Neural progenitor cell (in vitro differentiated cells): ENCODE data around the gene TNFSF8. TPM values are rescaled to one million over a fixed set of nuclear protein-coding genes. Genes with fewer than 3 reads are reported as not detected.

Experiments
- DNase-seq: peaks from one replicate; pipeline ENCODE4 v3.0.0-alpha.2; 2016; ENCODE audit warnings: low spot score
- H2AFZ ChIP-seq: fragments of 200-600 bp; sonication (generic); replicated peaks from 2 replicates; pipeline ENCODE4 v1.6.1; 2016; ENCODE audit warnings: antibody characterized with exemption
- H3F3A ChIP-seq: fragments of 200-600 bp; sonication (generic); 2 replicates; pipeline ENCODE4 v1.6.1; 2016; ENCODE audit warnings: antibody characterized with exemption, low read depth
- H3K27ac ChIP-seq: fragments of 200-600 bp; sonication (generic); 2 replicates; pipeline ENCODE4 v1.5.1; 2016; ENCODE audit warnings: mild to moderate bottlenecking
- H3K27me3 ChIP-seq: fragments of 200-600 bp; sonication (generic); 2 replicates; pipeline ENCODE4 v1.6.1; 2016; ENCODE audit warnings: mild to moderate bottlenecking, moderate library complexity
- H3K36me3 ChIP-seq: fragments of 200-600 bp; sonication (generic); 2 replicates; pipeline ENCODE4 v1.5.1; 2016
- H3K4me1 ChIP-seq: fragments of 200-600 bp; sonication (generic); 2 replicates; pipeline ENCODE4 v1.6.1; 2016; ENCODE audit warnings: mixed run types
- H3K4me2 ChIP-seq: fragments of 200-600 bp; sonication (generic); 2 replicates; pipeline ENCODE4 v1.6.1; 2016
- H3K4me3 ChIP-seq: fragments of 200-600 bp; sonication (generic); 2 replicates; pipeline ENCODE4 v1.5.1; 2016
- H3K79me2 ChIP-seq: fragments of 200-600 bp; sonication (generic); 2 replicates; pipeline ENCODE4 v1.6.1; 2016; ENCODE audit warnings: low read depth
- H3K9ac ChIP-seq: fragments of 200-600 bp; sonication (generic); 2 replicates; pipeline ENCODE4 v1.6.1; 2016
- H3K9me3 ChIP-seq: fragments of 200-600 bp; sonication (generic); 2 replicates; pipeline ENCODE4 v1.5.1; 2016; ENCODE audit warnings: low read depth
- H4K20me1 ChIP-seq: fragments of 200-600 bp; sonication (generic); 2 replicates; pipeline ENCODE4 v1.6.1; 2016; ENCODE audit warnings: low read depth
- H3K27ac Mint-ChIP-seq: 3 replicates; pipeline ENCODE4 v1.8.0; 2021; ENCODE audit warnings: mixed read lengths
- H3K27me3 Mint-ChIP-seq: 2 replicates; pipeline ENCODE4 v1.8.0; 2022; ENCODE audit warnings: low read depth, mild to moderate bottlenecking, inconsistent platforms, moderate library complexity, mixed read lengths; ENCODE audit not compliant: insufficient read depth
- H3K36me3 Mint-ChIP-seq: 3 replicates; pipeline ENCODE4 v1.8.0; 2021; ENCODE audit warnings: mixed read lengths
- H3K4me1 Mint-ChIP-seq: 3 replicates; pipeline ENCODE4 v1.8.0; 2021; ENCODE audit warnings: mixed read lengths
- H3K4me3 Mint-ChIP-seq: 3 replicates; pipeline ENCODE4 v1.8.0; 2021; ENCODE audit warnings: mild to moderate bottlenecking, moderate library complexity, mixed read lengths
- H3K9me3 Mint-ChIP-seq: 3 replicates; pipeline ENCODE4 v1.8.0; 2020; ENCODE audit warnings: mixed read lengths
- EZH2 ChIP-seq: fragments of 200-600 bp; sonication (generic); IDR thresholded peaks from 2 replicates; pipeline ENCODE4 v1.6.1; 2017; ENCODE audit warnings: antibody characterized with exemption, mild to moderate bottlenecking, moderate library complexity
- EZH2phosphoT487 ChIP-seq: fragments of 200-600 bp; sonication (generic); IDR thresholded peaks from 2 replicates; pipeline ENCODE4 v1.6.1; 2017; ENCODE audit warnings: antibody characterized with exemption
- total RNA-seq: library from RNA; depleted of rRNA; stranded (reverse); fragments of >200 nt; gene quantifications from 2 replicates; pipeline ENCODE4 v1.2.3, GENCODE V29; 2015; ENCODE audit warnings: low replicate concordance
- TF ChIP-seq, protein P1 (sequence below): fragments of 200-600 bp; sonication (generic); IDR thresholded peaks from 2 replicates; pipeline ENCODE4 v1.5.1; 2017; ENCODE audit warnings: antibody characterized with exemption, mild to moderate bottlenecking

Gene TNFSF8
- total RNA-seq, 1 donor from 2014 or later, result not detected

GRCh38 chr9:114883709-114884108 is 46.7 kb downstream of the TNFSF8 start:
- Histone ChIP-seq H3K4me1 (peaks cover 6% of the 10 kb centered on the region), H4K20me1 (no peaks in the 10 kb centered on the region), H3K4me2 (no peak overlapping the region), H3K27me3 (no peaks in the 10 kb centered on the region), H3K27ac (no peak overlapping the region), H3K79me2 (no peaks in the 10 kb centered on the region), H3F3A (no peaks in the 10 kb centered on the region), H3K4me3 (no peak overlapping the region), H3K36me3 (no peaks in the 10 kb centered on the region), H2AFZ (no peak overlapping the region), H3K9ac (no peak overlapping the region), H3K9me3 (no peaks in the 10 kb centered on the region)
- no peaks in the 10 kb centered on the region for H3K27me3 Mint-ChIP-seq
- peaks cover 4% of the 10 kb centered on the region for H3K4me1 Mint-ChIP-seq
- H3K4me3 Mint-ChIP-seq, result no peak overlapping the region
- no peak for DNase-seq
- H3K9me3 Mint-ChIP-seq, result peaks cover 4% of the 10 kb centered on the region
- TF ChIP-seq, protein P1, sequence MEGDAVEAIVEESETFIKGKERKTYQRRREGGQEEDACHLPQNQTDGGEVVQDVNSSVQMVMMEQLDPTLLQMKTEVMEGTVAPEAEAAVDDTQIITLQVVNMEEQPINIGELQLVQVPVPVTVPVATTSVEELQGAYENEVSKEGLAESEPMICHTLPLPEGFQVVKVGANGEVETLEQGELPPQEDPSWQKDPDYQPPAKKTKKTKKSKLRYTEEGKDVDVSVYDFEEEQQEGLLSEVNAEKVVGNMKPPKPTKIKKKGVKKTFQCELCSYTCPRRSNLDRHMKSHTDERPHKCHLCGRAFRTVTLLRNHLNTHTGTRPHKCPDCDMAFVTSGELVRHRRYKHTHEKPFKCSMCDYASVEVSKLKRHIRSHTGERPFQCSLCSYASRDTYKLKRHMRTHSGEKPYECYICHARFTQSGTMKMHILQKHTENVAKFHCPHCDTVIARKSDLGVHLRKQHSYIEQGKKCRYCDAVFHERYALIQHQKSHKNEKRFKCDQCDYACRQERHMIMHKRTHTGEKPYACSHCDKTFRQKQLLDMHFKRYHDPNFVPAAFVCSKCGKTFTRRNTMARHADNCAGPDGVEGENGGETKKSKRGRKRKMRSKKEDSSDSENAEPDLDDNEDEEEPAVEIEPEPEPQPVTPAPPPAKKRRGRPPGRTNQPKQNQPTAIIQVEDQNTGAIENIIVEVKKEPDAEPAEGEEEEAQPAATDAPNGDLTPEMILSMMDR, result no peak
- TF ChIP-seq EZH2 (no peak), EZH2phosphoT487 (no peak)
- no peaks in the 10 kb centered on the region for H3K36me3 Mint-ChIP-seq
- no peak overlapping the region for H3K27ac Mint-ChIP-seq

DNA sequence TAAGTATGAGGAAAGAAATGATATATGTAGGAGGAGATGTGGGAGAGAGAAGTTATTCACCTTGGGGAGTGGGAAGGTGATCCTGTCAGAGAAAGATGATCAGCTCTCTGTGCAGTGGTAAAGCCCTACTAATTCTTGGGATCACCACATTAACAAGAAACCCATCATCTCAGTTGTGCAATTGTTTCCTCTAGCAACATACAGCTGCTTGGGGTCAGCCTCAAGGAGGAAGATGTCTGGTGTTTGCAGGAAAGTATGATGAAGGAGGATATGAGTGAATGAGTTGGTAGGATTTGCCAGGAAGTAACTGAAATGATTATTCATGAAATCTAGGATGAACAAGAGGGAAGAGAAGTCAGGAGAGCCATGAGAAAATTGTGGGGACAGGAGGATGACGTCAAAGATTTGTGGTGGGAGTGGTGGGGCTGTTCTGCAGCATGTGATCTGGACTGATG is 50.1 kb downstream of the TNFSF8 start:
- Mint-ChIP-seq H3K9me3 (peaks cover 2% of the 10 kb centered on the region), H3K4me1 (no peaks in the 10 kb centered on the region), H3K36me3 (no peaks in the 10 kb centered on the region), H3K4me3 (no peak overlapping the region), H3K27ac (no peak overlapping the region), H3K27me3 (no peaks in the 10 kb centered on the region)
- H3K4me3 ChIP-seq, result no peak overlapping the region
- no peak overlapping the region for H3K27ac ChIP-seq
- no peaks in the 10 kb centered on the region for H3K36me3 ChIP-seq
- H3K9ac ChIP-seq, result no peak overlapping the region
- H3K4me2 ChIP-seq, result no peak overlapping the region
- TF ChIP-seq, protein P1, result no peak
- TF ChIP-seq EZH2phosphoT487 (no peak), EZH2 (no peak)
- DNase-seq, result no peak
- no peaks in the 10 kb centered on the region for H3K79me2 ChIP-seq
- H2AFZ ChIP-seq, result no peak overlapping the region
- no peaks in the 10 kb centered on the region for H3K27me3 ChIP-seq
- H4K20me1 ChIP-seq, result no peaks in the 10 kb centered on the region
- H3K4me1 ChIP-seq, result no peaks in the 10 kb centered on the region
- H3F3A ChIP-seq, result no peaks in the 10 kb centered on the region
- no peaks in the 10 kb centered on the region for H3K9me3 ChIP-seq

- Mint-ChIP-seq H3K9me3 (no peaks in the 10 kb centered on the region), H3K27ac (no peak overlapping the region), H3K36me3 (no peaks in the 10 kb centered on the region), H3K4me3 (no peak overlapping the region), H3K27me3 (no peaks in the 10 kb centered on the region), H3K4me1 (no peaks in the 10 kb centered on the region)
- no peaks in the 10 kb centered on the region for H3K27me3 ChIP-seq
- H3K4me1 ChIP-seq, result no peaks in the 10 kb centered on the region
- H3K4me2 ChIP-seq, result no peak overlapping the region
- no peak overlapping the region for H3K9ac ChIP-seq
- no peaks in the 10 kb centered on the region for H4K20me1 ChIP-seq
- no peaks in the 10 kb centered on the region for H3F3A ChIP-seq
- H3K9me3 ChIP-seq, result no peaks in the 10 kb centered on the region
- H3K36me3 ChIP-seq, result no peaks in the 10 kb centered on the region
- no peaks in the 10 kb centered on the region for H3K79me2 ChIP-seq
- no peak for TF ChIP-seq EZH2phosphoT487
- TF ChIP-seq EZH2, result no peak
- TF ChIP-seq, protein P1, result no peak
- H2AFZ ChIP-seq, result no peak overlapping the region
- H3K4me3 ChIP-seq, result no peak overlapping the region
- no peak overlapping the region for H3K27ac ChIP-seq
- DNase-seq, result no peak
Measured at GRCh38 chr9:114878879-114879564, 51.4 kb downstream of the TNFSF8 start.
